HepG2 (cell line): ENCODE results near the gene PPM1F. TPM values are rescaled to one million over a fixed set of nuclear protein-coding genes. Genes with fewer than 3 reads are reported as not detected.

Experiments used
- ATAC-seq: fragments of 200-7000 bp; cut with Tn5 transposase; 3 replicates; pipeline ENCODE4 v1.9.1; 2020; ENCODE audit warnings: mild to moderate bottlenecking, moderate library complexity
- BruUV-seq: library from RNA; stranded (reverse); fragments of 400-500 nt; replicated peaks from 2 replicates; lab custom pipeline; 2021; lab: Mats Ljungman, UMichigan
- CTCF ChIA-PET: fragments of 300-600 bp; formaldehyde crosslinking; extraction: SDS; loops from one replicate; lab custom pipeline; 2021; ENCODE audit warnings: low total read pairs, inconsistent platforms, low intra/inter-chr PET ratio; lab: Yijun Ruan, JAX
- POLR2A ChIA-PET: fragments of 350-600 bp; sonication (Branson Sonifier 250); formaldehyde crosslinking; loops from one replicate; lab custom pipeline; 2020; ENCODE audit warnings: antibody characterized with exemption, inconsistent platforms; lab: Yijun Ruan, JAX
- DNase-seq: peaks from one replicate; pipeline ENCODE4 v3.0.0-alpha.2; 2015; ENCODE audit warnings: low spot score
- FAIRE-seq: peaks from 3 replicates; lab custom pipeline; 2011; peaks lifted over from hg19 to GRCh38; lab: Jason Lieb, UNC
- H2AFZ ChIP-seq: one replicate; pipeline ENCODE4 v1.6.1; 2011; ENCODE audit warnings: low read length, inconsistent platforms
- H3K27ac ChIP-seq: fragments of 300-600 bp; 3 replicates; pipeline ENCODE4 v1.8.0; 2011; ENCODE audit warnings: mixed run types, mild to moderate bottlenecking, mixed read lengths, low read length, inconsistent platforms; ENCODE audit not compliant: insufficient read depth; ENCODE audit errors: extremely low read length
- H3K27me3 ChIP-seq, 2 experiments: fragments of 200-600 bp in 1 of 2; 2 replicates in 1 of 2; 3 replicates in 1 of 2; pipeline versions ENCODE4 v1.6.0 to v1.8.0; 2011; ENCODE audit warnings: low read length in 2 of 2, mild to moderate bottlenecking in 2 of 2, moderate library complexity in 2 of 2, inconsistent platforms in 1 of 2; ENCODE audit not compliant: insufficient read depth in 2 of 2, control insufficient read depth in 1 of 2
- H3K36me3 ChIP-seq, 2 experiments: fragments of 200-600 bp in 1 of 2; replicated peaks in 1 of 2; 2 replicates in 1 of 2; 3 replicates in 1 of 2; pipeline versions ENCODE4 v1.5.1 to v1.8.0; 2011; ENCODE audit warnings: low read length in 2 of 2, inconsistent platforms in 1 of 2; ENCODE audit not compliant: insufficient read depth in 2 of 2, control insufficient read depth in 1 of 2
- H3K4me1 ChIP-seq: 2 replicates; pipeline ENCODE4 v1.5.1; 2012; ENCODE audit warnings: low read length, inconsistent platforms; ENCODE audit not compliant: insufficient read depth
- H3K4me2 ChIP-seq: 2 replicates; pipeline ENCODE4 v1.6.0; 2011; ENCODE audit warnings: low read depth, low read length, inconsistent platforms
- H3K4me3 ChIP-seq, 3 experiments: fragments of 200-600 bp in 1 of 3; sonication (generic), shearing (Covaris generic) in 1 of 3; replicated peaks in 1 of 3; 2 replicates each; pipeline ENCODE4 v1.5.1; 2011 to 2016; ENCODE audit warnings: low read length in 3 of 3, inconsistent platforms in 2 of 3, low read depth in 2 of 3, mild to moderate bottlenecking in 2 of 3, control low read depth in 1 of 3, mixed read lengths in 1 of 3; ENCODE audit not compliant: insufficient read depth in 1 of 3
- H3K79me2 ChIP-seq: one replicate; pipeline ENCODE4 v1.6.1; 2011; ENCODE audit warnings: low read length, inconsistent platforms; ENCODE audit not compliant: insufficient read depth
- H3K9ac ChIP-seq: 2 replicates; pipeline ENCODE4 v1.6.0; 2011; ENCODE audit warnings: mild to moderate bottlenecking, low read depth, low read length, inconsistent platforms; ENCODE audit not compliant: insufficient read depth
- H3K9me3 ChIP-seq: 2 replicates; pipeline ENCODE4 v1.5.1; 2012; ENCODE audit warnings: mild to moderate bottlenecking, low read length
- H4K20me1 ChIP-seq: 2 replicates; pipeline ENCODE4 v1.6.0; 2011; ENCODE audit warnings: inconsistent platforms, mild to moderate bottlenecking, low read length, moderate library complexity; ENCODE audit not compliant: insufficient read depth
- DMAP1 ChIP-seq: IDR thresholded peaks from 2 replicates; pipeline ENCODE4 v1.6.1; 2016
- EZH2 ChIP-seq: conservative IDR thresholded peaks from 2 replicates; pipeline ENCODE4 v1.6.1; 2012; ENCODE audit warnings: mild to moderate bottlenecking, low read depth, low read length, moderate library complexity
- HDAC6 ChIP-seq: fragments of 200-600 bp; sonication (generic); IDR thresholded peaks from 2 replicates; pipeline ENCODE4 v1.7.0; 2017; ENCODE audit warnings: mild to moderate bottlenecking, antibody characterized with exemption, low read length, low read depth
- KMT2A ChIP-seq: sonication (generic); formaldehyde crosslinking; IDR thresholded peaks from 2 replicates; pipeline ENCODE4 v1.4.0; 2020; ENCODE audit warnings: missing genetic modification reagents
- NR2C2 ChIP-seq: sonication (generic); formaldehyde crosslinking; IDR thresholded peaks from 2 replicates; pipeline ENCODE4 v1.4.0; 2020; ENCODE audit warnings: missing genetic modification reagents, mild to moderate bottlenecking, moderate library complexity, borderline replicate concordance
- PHF20 ChIP-seq: sonication (generic); formaldehyde crosslinking; IDR thresholded peaks from 2 replicates; pipeline ENCODE4 v1.5.0; 2020; ENCODE audit warnings: mild to moderate bottlenecking, missing genetic modification reagents
- RNF2 ChIP-seq: fragments of 450-650 bp; conservative IDR thresholded peaks from 2 replicates; pipeline ENCODE4 v1.6.1; 2016; ENCODE audit warnings: low read depth
- SATB2 ChIP-seq: sonication (generic); formaldehyde crosslinking; IDR thresholded peaks from 2 replicates; pipeline ENCODE4 v1.5.0; 2020; ENCODE audit warnings: missing genetic modification reagents
- ZSCAN29 ChIP-seq: sonication (generic); formaldehyde crosslinking; conservative IDR thresholded peaks from 2 replicates; pipeline ENCODE4 v1.4.0; 2020; ENCODE audit warnings: mild to moderate bottlenecking, missing genetic modification reagents
- WGBS: methylation state at CpG from one replicate; pipeline ENCODE4 v1.1.6; 2017; ENCODE audit warnings: low lambda C conversion rate; 5-methylcytosine and 5-hydroxymethylcytosine counted together
- in situ Hi-C: cut with HindIII; loops from 2 replicates; pipeline ENCODE4 v1.10.0; 2017; ENCODE audit warnings: low pct_unique_long_range_greater_than_20kb; ENCODE audit not compliant: extremely low pct_ligation_motif_present
- intact Hi-C: fragments of 100-400 bp; cut with micrococcal nuclease; formaldehyde crosslinking; loops from one replicate; pipeline ENCODE4 v1.10.0; 2022; ENCODE audit not compliant: unreplicated experiment
- polyA plus RNA-seq, 8 experiments: library from polyadenylated mRNA; depleted of rRNA in 3 of 8; stranded (reverse) in 7 of 8; unstranded in 1 of 8; fragments of >200 nt; fragmentation: Illumina TruSeq in 4 of 8; extraction: Trizol in 4 of 8; gene quantifications; 2 replicates each; pipeline versions ENCODE4 v1.2.1 to v1.2.3, GENCODE V29; 2011 to 2016; ENCODE audit warnings: low read depth in 4 of 8, missing spikeins in 1 of 8, mixed read lengths in 1 of 8; ENCODE audit not compliant: insufficient read depth in 1 of 8
- total RNA-seq, 5 experiments: library from RNA; depleted of rRNA; stranded (reverse); fragments of >200 nt; fragmentation: Illumina TruSeq; extraction: Trizol; gene quantifications; 2 replicates each; pipeline ENCODE4 v1.2.3, GENCODE V29; 2016; ENCODE audit warnings: low read depth in 1 of 5
- TF ChIP-seq, protein P1 (sequence below): sonication (generic); formaldehyde crosslinking; IDR thresholded peaks from 2 replicates; pipeline ENCODE4 v1.4.0; 2020; ENCODE audit warnings: mild to moderate bottlenecking, low read depth, missing genetic modification reagents

Gene PPM1F
- total and polyA plus RNA-seq, 2 of the 13 experiments (the other 11 are each of a cell fraction or from before 2014, with no cell fraction given): 11.0 to 19.6 TPM

DNA sequence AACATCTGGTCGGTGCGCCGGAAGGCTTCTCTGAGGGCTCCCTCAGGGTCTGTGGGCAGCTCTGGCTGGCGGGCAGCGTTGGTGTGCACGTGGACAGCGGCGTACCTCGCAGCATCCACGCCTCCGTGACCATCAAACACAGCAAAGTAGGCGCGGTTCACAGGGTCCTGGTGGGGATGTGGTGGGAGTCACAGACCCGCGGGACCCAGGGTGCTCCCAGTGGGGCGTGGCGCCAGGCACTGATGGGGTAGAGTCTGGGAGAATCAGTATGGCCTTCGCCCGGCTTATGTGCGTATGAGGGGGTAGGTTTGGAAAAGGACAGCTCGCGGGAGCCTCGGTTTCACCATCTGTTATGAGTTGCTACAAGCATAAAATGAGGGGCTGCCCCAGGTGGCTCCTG lies 19.2 kb downstream of the PPM1F start:
- ATAC-seq (no peak), DNase-seq (no peak), FAIRE-seq (no peak)
- intact Hi-C loops (no loop called here), in situ Hi-C loops (no loop called here)
- H3K9ac ChIP-seq: no peak overlapping the region
- TF ChIP-seq EZH2: no peak
- TF ChIP-seq RNF2: no peak
- TF ChIP-seq SATB2 (CRISPR knock-in tag): no peak
- no peak for TF ChIP-seq HDAC6
- TF ChIP-seq, protein P1, sequence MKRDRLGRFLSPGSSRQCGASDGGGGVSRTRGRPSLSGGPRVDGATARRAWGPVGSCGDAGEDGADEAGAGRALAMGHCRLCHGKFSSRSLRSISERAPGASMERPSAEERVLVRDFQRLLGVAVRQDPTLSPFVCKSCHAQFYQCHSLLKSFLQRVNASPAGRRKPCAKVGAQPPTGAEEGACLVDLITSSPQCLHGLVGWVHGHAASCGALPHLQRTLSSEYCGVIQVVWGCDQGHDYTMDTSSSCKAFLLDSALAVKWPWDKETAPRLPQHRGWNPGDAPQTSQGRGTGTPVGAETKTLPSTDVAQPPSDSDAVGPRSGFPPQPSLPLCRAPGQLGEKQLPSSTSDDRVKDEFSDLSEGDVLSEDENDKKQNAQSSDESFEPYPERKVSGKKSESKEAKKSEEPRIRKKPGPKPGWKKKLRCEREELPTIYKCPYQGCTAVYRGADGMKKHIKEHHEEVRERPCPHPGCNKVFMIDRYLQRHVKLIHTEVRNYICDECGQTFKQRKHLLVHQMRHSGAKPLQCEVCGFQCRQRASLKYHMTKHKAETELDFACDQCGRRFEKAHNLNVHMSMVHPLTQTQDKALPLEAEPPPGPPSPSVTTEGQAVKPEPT (CRISPR knock-in tag): no peak
- TF ChIP-seq KMT2A (CRISPR knock-in tag): no peak
- no peak for TF ChIP-seq PHF20
- TF ChIP-seq DMAP1: no peak
- TF ChIP-seq ZSCAN29 (CRISPR knock-in tag): no peak
- TF ChIP-seq NR2C2 (CRISPR knock-in tag): no peak
- no TSS peak for BruUV-seq
- no peaks in the 10 kb centered on the region for H3K9me3 ChIP-seq
- 97% methylated on average over 23 of the region's 23 CpGs for WGBS
- no peak overlapping the region for H3K4me2 ChIP-seq
- H3K27me3 ChIP-seq: no peaks in the 10 kb centered on the region
- no peaks in the 10 kb centered on the region for H3K79me2 ChIP-seq
- peaks cover 9 to 55% of the 10 kb centered on the region in 2 experiments; a peak in 4 of 5 replicates for H3K36me3 ChIP-seq
- no peak overlapping the region for H3K27ac ChIP-seq
- H3K4me3 ChIP-seq: no peak overlapping the region
- H3K4me1 ChIP-seq: 0 out of 2 replicates have a peak, but pooled peaks cover 10% of the 10 kb centered on the region
- CTCF ChIA-PET: no interaction called here
- H2AFZ ChIP-seq: no peak overlapping the region
- no peaks in the 10 kb centered on the region for H4K20me1 ChIP-seq
- POLR2A ChIA-PET: no interaction called here
